HG02981 (cell line): ENCODE measurements around the gene PDCD4.
"Not testable (repeated sequence)": the region's sequence is repeated elsewhere in the genome, so short reads cannot be mapped to it uniquely, and the experiment has no call there.

Source experiments
- ATAC-seq: cut with Tn5 transposase; IDR thresholded peaks from one replicate; pipeline ENCODE4 v1.9.1; 2021; ENCODE audit warnings: mild to moderate bottlenecking, moderate library complexity; ENCODE audit not compliant: unreplicated experiment

The PDCD4 gene

DNA sequence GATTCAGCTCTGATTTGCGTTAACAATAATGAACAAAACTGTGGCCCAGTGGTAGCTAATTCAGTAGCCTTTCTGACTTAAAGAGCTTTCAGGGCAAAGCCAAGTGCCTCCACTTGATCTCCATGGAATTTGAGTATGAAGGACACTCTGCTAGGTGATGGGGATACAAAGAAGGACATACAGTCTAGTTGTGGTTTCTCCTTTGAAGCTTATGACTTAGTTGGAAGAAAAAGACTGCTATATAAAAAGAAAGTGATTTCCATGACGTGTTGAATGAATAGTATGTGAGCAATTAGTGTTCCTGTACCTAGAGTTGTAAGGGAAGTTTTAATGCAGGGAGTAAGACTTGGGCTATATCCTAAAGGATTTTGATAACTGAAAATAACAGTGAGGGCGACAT is 8.3 kb downstream of the PDCD4 start:
- no peak for ATAC-seq

DNA sequence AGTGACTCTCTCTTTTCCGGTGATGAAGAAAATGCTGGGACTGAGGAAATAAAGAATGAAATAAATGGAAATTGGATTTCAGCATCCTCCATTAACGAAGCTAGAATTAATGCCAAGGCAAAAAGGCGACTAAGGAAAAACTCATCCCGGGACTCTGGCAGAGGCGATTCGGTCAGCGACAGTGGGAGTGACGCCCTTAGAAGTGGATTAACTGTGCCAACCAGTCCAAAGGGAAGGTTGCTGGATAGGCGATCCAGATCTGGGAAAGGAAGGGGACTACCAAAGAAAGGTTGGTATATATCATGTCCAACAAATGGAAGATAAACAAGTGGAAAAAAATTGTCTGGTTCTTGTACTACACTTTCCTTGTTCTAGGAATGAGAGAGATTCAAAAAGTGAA is 9.5 kb downstream of the PDCD4 start:
- no peak for ATAC-seq

DNA sequence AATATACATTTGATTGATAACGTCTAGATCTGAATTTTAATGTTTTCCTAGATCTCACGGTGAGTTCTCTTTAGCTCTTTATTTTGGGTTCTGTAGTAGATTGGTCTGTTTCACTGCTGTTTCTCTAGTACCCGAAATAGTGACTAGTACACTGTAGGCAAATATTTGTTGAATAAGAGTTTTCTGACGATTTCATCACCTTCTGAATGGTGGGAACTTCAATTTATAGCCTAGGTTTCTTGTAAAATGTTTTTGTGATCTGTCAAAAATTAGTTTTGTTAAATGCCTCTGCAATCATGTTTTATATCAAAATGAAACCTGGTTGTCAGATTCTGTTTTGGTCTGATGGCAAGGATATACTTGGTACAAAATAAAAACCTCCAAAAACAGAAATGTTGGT is 10.2 kb downstream of the PDCD4 start:
- no peak for ATAC-seq

DNA sequence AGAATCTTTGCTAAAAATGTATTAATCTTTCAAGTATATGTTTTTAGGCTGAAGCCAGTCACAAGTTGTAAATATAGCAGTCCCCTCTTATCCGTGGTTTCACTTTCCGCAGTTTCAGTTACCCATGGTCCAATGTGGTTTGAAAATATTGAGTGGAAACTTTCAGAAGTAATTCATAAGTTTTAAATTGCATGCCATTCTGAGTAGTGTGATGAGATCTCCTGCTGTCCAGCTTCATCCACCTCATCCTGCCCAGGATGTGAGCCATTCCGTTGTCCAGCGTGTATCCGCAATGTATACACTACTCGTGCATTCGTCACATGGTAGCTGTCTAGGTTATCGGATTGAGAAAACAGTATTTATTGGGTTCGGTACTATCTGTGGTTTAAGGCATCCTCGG is 12.2 kb downstream of the PDCD4 start:
- ATAC-seq: no peak

DNA sequence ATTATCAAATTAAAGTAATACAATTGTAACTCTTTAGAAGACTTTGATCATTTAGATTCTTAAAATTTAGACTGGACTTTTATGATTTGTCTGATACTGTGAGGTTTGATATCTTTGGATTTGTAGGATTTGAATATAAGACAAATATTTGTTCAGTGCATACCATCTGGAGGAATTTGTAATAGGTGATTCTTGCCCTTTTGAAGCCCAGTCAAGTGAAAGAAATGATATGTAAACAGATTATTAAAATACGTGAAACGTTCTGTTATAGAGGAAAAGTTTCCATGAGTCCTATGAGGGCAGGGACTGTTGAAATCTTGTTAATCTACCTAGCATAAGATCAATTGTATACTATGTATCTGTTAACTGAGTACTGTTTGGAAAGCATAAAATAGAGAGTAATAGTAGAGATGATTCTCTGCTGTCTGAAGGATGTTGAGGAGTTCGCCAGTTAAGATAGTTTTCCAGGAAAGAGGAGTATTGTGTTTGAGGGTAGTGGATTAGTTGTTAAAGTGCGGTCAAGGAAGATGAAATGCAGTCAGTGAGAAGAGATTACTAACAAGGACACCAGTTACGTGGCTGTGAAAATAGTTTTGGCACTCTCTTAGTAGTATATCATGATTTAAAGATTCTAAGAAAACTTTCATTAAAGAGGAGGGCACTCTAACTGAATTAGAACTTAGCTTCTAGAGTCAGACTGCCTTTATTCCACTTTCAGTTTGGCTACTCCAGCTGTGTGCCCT is 14.4 kb downstream of the PDCD4 start:
- ATAC-seq: no peak

DNA sequence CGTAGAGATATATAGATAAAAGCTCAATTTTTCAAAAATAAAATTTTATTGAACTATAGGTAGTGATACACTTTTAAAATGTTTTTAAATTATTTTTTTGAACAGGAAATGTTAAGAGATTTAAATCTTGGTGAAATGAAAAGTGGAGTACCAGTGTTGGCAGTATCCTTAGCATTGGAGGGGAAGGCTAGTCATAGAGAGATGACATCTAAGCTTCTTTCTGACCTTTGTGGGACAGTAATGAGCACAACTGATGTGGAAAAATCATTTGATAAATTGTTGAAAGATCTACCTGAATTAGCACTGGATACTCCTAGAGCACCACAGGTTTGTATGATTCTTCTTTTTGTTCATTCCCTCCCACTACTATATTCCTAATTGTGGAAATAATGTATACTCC is 15.8 kb downstream of the PDCD4 start:
- no peak for ATAC-seq

DNA sequence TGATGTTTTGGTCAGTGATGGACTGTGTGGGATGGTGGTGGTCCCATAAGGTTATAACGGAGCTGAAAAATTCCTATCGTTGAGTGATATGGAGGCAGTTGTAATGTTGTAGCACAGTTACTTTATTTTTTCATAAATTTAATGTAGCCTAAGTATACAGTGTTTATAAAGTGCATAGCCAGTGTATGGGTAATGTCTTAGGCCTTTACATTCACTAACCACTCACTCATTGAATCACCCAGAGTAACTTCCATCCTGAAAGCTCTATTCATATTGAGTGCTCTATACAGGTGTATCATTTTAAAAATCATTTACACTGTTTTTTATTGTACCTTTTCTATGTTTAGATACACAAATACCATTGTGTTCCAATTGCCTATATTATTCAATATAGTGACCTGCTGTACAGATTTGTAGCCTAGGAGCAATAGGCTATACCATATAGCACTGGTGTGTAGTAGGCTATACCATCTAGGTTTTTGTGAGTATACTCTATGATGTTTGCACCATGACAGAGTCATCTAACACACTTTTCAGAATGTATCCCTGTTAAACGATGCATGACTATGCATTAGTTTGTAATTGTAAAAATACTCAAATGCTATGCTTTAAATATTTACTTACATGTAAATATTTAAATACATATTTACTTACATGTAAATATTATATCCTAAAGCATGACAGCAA is 21.0 kb downstream of the PDCD4 start:
- no peak for ATAC-seq

DNA sequence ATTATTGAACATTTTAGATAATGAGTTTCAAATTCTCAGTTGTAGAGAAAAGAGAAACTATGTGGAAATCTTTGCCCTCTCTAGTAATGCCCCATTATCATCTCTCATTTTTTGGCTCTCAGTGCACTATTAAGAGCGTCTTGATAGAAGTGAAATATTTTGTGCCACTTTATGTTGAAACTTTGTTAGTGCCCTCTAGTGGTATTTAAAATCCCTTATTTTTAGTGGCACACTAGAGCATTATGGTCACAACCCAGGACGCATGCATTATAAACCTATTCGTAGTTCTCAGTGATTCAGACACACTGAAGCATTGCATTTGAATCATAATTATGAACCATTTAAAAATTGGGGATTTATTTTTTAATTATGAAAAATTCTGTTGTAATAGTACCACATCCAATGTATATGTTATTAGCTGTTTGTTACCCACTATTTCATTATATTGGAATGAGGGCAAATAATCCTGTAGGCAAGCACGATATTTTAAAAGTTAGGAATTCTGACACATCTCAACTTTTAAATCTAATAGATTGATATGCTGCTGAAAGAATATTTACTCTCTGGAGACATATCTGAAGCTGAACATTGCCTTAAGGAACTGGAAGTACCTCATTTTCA is 21.9 kb downstream of the PDCD4 start:
- peak; percentile 81 for ATAC-seq

DNA sequence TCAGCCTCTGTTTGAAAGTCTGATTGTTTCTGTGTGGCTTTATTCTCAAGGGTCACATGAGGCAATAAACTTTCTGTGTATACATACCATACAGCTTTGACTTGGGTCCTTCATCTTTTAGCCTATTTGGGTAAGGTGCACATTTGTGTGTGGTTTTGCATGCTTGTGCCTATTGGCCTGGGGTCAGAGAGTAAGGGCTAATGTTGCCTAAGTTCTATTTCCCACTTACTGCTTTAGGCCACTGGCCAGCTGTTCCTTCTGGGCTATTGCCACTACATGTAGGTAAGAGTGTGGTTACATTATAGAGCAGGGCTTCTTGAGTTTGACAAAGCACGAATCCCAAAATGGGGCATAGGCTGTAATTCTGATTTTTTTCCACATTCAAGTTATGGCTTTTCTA is 25.5 kb downstream of the PDCD4 start:
- ATAC-seq: no peak

DNA sequence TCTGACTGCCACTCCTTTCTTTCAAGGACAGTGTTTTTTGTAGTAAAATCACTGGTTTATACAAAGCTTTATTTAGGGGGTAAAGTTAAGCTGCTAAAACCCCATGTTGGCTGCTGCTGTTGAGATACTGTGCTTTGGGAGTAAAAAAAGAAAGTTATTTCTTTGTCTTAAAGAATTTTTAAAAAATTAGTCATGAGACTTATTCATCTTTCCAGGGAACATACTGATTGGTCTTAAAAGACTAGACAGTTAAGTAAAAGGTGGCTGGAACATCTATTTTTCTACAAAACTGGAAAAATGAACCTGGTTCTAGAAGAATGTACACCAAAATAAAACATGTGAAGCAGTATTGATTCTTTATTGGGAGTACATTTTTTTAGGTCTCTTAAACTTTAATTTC is 26.7 kb downstream of the PDCD4 start:
- no peak for ATAC-seq

DNA sequence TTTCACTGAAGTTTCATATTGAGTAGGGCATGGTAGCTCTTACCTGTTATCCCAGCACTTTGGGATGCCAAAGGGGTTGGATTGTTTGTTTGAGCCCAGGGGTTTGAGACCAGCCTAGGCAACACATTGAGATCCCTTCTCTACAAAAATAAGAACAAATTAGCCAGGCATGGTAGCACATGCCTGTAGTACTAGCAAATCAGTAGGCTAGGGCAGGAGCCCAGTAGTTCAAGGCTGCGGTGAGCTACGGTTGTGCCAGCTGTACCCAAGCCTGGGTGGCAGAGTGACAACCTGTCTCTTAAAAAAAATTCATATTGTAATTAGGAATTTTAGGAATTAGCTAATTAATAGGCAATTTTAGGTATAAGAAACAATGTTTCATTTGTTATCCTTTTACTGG is 29.3 kb downstream of the PDCD4 start:
- ATAC-seq: no peak

DNA sequence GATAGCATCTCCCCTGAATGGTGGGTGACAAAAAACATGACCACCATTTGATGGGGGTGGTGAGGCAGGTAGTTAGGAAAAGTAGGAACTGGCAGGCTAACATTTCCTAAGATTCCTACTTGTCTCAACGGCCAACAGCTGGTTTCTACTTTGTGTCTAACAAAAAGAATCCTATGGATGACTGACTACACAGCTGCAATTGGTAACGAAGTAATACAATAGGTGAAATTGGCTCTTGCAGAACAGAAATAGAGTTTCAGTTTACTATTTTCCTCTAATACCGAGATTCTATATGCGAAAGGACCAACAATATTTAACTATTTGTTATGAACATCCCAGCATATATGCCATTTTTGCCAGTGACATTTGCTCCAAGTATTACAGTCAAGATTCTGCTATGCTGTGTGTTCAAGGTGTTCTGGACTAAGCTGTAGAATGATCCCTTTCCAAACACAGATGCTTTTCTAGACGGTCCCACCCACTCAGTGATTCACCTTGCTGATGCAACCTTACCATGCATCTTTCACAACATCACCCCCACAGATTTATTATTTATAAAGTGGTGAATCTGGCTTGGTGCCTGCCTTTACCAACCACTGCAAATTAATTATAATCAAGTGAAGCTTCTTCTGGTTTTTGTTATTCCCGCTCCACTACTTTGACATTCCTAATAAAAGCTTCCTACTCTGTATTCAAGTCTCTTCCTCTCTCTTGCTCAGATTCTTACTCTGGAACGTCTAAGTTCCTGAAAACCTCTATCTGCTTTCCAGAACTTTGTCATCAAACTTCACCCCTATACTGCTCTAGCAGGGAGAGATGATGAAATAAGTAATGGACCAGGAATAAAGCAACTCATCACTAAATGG is 30.5 kb downstream of the PDCD4 start:
- no peak for ATAC-seq

DNA sequence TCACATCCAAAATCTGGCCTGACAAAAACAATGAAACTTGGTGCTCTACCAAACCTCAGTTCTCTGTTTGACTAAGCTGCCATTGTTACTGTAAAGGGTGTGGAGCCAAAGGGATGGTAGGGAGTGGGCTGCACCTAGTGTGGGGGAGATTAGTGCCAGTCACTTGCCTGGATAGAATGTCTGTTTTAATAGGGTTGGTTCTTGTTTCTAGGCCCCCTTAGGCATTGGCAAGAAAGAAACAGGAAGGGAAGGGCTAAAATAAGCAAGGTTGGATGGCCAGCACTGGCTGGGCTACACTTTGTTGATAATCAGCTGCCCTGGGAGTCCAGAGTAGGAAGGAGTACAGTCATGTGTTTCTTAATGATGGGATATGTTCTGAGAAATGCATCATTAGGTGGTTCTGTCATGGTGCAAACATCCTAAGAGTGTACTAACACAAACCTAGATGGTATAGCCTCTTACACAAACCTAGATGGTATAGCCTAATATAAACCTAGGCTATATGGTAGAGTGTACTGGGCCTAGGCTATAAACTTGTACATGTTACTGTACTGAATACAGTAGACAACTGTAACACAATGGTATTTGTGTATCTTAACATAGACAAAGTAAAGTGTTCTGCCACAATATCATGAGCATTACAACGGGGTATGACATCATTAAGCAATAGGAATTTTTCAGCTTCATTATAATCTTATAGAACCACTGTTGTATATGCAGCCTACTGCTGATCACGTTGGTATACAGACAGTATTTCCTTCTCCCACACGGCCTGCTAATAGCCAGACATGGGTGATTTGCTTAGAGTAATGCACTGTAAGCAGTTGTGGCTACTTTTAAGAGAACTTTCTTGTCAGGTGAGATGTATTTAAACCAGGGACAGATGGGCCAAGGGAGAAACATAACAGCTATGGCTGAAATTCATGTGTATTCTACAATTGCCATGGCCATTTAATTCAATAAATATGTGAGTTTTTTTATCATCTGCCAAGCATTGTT is 31.9 kb downstream of the PDCD4 start:
- peak; percentile 56 for ATAC-seq

DNA sequence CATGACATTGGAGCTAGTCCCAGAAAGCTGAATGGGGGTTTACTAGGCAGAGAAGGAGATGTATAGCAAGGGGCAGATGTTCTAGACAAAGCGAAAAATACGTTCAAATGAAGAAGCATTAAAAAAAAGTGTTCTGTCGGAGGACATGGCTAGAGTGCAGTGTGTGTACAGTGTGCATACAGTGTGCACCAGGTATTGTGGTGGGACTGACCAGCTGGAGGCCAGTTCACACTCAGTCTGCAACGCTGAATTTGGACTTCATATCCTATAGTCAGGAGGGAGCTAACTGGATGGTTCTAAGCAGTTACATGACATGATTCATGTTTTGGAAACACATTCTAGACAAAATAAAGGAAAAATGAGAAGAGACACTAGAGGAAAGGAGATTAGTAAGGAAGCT is 38.4 kb downstream of the PDCD4 start:
- ATAC-seq: no peak

DNA sequence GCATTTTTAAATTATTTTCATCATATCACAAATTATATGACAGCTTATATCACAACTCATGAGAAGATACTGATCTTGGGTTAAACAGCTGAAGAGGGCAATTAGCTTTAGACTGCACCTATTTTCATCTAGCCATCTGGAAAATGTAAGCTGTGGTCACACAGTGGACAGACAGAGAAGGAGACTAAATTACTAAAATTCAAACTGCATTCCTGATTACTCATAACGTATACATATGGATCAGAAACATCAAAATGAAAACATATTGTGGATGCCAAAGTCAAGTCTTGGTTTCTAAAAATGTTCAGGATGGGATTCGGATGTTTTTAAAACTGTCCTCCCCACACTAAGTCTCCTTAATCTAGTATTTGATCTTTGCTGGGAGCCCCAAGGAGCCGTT is 40.6 kb downstream of the PDCD4 start:
- no peak for ATAC-seq

DNA sequence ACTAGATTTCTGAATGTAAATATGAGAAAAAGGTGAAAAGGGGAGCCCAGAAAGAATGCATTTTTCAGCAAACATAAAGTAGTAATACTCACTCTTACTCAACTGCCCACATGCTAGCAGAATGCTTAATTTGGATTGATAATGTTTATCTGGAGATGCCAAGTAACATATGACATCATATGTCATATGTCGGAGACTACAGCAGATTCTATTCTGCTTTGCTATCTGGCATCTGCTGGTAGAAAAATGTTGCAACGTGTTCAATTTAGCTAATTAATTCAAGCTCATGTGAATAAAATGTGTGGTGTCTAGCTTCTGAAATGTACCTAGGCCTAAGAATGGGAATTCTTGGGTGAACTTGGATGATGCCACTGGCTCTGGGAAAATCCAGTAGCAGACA is 42.7 kb downstream of the PDCD4 start:
- no peak for ATAC-seq

DNA sequence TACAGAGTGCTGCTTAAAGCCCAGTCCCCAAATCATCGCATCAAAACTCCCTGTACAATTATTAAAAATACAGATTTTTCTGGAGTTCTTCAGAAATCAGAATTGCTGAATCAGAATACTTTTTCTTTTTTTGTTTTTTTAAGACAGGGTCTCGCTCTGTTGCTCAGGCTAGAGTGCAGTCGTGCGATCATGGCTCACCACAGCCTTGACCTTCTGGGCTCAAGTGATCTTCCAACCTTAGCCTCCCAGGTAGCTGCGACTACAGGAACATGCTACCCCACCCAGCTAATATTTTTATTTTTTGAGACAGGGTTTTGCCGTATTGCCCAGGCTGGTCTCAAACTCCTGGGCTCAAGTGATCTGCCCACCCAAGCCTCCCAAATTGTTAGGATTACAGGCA is 43.3 kb downstream of the PDCD4 start:
- no peak for ATAC-seq

DNA sequence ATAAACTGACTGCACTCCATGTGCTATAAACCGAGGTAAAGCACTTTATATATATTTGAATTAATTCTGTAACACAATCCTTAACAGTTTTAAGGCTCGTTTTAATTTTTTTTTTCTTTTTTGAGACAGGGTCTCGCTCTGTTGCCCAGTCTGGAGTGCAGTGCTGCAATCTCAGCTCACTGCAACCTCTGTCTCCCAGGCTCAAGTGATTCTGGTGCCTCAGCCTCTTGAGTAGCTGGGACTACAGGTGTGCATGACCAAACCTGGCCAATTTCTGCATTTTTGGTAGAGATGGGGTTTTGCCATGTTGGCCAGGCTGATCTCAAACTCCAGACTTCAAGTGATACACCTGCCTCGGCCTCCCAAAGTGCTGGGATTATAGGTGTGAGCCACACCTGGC is 43.9 kb downstream of the PDCD4 start:
- ATAC-seq: not testable (repeated sequence)

DNA sequence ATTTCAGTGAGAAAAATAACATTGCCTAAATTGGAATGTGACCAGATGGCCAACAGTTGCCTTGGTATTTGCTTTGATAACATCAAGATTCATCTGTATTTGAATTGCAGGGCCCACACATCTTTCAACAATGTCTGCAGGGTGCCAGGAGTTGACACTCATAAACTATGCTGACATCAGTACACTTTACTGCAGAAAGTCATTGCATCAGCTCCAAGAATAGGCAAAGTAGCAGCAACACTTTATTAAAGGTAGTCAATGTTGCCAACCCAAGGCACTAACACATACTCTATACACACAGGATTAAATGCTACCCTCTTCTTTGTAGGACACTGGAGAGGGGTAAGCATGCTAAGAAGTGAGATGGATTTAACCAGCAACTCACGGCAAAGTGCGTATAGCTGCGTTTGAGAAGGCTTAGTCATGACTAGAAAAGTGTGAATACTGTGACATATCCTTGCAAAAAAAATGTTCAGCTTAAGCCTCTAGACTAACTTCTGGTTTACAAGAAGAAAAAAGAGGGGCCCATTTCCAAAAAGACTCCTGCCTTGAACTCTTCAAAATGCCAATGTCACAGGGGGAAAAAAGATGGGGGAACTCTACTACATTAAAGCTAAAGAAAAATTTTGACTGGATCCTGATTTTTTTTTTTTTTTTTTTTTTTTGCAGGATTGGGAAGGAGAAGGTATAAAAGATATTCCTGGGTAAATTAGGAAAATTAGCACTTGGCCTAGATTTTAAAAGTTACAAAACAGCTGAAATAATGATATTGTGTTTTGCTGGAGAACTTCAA is 45.0 kb downstream of the PDCD4 start:
- ATAC-seq: no peak
